PFSK-1 (cell line): ENCODE data around the gene MIB2.

Experiments
- FOXP2 ChIP-seq: optimal IDR thresholded peaks from 2 replicates; pipeline ENCODE3; 2011; ENCODE audit warnings: borderline replicate concordance, control low read depth, inconsistent platforms; ENCODE audit not compliant: insufficient read depth; ENCODE audit errors: extremely low read length, extremely low read depth
- POLR2AphosphoS5 ChIP-seq: IDR thresholded peaks from 2 replicates; pipeline ENCODE4 v1.6.1; 2012; ENCODE audit warnings: low read depth, mild to moderate bottlenecking, control low read depth, low read length, moderate library complexity
- SIN3A ChIP-seq: IDR thresholded peaks from 2 replicates; pipeline ENCODE4 v1.6.1; 2012; ENCODE audit warnings: mild to moderate bottlenecking, low read length, moderate library complexity, borderline replicate concordance; ENCODE audit not compliant: insufficient read depth
- TAF1 ChIP-seq: IDR thresholded peaks from 2 replicates; pipeline ENCODE4 v1.6.1; 2012; ENCODE audit warnings: low read length, control low read depth, borderline replicate concordance; ENCODE audit not compliant: insufficient read depth
- TF ChIP-seq, protein P1 (sequence below), 2 experiments: IDR thresholded peaks; 2 replicates each; pipeline versions ENCODE4 v1.6.1 to v1.8.0; 2011 to 2012; ENCODE audit warnings: low read depth in 2 of 2, low read length in 2 of 2, control low read depth in 1 of 2, inconsistent platforms in 1 of 2, mild to moderate bottlenecking in 1 of 2, moderate library complexity in 1 of 2; ENCODE audit not compliant: insufficient read depth in 1 of 2

MIB2 gene

DNA sequence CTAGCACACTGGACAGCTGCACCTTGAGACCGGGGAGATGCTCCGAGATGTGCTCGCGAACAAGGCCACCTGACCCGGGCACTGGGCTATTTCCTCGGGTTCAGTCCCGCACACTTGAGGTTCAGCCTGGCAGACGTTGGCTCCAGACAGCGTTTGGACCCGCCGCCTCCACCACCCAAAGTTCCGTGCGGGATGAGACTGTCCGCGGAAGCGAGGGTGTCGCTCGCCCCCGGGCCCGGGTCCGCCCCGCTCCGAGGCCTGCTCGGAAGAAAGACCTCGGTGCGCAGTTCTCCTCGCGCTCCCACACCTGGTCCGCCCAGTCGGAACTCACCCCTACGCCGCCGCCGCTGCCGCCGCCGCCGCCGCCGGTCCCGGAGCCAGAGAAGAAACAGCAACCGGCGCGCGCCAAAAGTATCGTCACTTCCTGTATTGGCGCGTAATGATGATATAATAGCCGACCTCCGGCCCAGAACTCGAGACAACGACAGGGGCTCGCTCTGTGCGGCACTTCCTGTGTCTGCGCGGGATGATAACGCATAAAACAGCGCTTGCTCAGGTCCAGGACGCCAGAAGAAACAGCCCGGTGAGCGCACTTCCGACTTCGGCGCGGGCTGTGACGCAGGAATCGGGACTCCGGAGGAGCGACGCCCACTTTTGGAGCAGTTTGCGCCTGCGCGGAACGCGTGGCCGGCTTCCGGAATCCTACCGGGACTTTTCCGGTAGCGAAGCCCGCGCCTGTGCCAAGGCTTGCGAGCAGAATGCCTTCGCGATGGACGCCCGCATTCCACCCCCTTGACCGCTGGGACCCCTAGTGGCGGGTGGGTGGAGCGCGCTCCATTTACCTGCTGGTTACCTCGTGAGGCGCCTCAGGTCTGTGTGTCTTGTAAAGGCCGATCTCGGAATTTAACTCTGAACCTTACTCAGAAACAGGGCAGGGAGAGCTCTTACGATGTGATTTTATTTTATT lies 43.6 kb downstream of the MIB2 start, which contains the start of gene CDK11B:
TSS of gene CDK11B (minus strand) at position 422 of the 967 bp plus-strand sequence. CDS start 1,519 bp downstream, outside the sequence.
- peak; percentile 26; the same call in 1 of the 2 replicates for TF ChIP-seq POLR2AphosphoS5

DNA sequence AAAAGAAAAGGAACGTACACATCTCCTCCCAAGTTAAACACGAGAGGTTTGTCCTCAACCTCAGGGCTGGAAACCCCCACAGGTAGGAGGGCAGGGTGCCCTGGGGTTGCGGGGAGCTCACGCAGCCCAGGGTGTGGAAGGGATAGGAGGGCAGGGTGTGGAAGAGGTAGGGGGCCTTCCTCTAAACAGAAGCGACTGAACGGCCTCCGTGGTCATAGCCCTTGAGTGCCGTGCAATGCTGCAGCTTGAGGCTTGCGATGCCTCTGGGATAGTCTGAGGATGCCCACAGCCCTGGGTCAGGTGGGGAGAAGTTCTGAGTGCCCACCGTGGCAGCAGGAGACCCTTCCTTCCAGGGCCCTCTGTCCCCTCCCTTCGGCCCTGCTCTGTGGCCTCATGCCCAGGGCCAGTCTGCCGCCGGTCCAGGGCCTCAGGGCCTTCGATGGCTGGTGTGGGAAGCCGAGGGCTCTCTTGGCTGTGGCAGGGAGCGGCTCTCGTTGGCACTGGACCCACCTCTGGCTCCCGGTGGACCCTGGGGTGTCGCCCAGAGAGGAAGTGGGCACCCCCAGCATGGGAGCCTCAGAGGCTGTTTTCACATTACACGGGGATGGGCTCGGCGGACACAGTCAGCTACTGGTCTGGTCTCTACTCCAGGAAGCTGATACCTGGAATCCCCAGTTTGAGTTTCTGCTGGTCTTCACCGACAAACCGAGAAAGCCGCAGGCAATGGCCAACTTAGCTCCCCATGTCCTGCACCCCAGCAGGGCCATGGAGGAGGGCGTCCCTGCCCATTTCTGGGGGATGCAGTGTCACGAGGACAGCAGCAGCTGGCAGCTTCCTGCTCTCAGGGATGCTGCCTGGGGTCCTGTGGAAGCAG lies 49.9 kb downstream of the MIB2 start:
- TF ChIP-seq, protein P1, sequence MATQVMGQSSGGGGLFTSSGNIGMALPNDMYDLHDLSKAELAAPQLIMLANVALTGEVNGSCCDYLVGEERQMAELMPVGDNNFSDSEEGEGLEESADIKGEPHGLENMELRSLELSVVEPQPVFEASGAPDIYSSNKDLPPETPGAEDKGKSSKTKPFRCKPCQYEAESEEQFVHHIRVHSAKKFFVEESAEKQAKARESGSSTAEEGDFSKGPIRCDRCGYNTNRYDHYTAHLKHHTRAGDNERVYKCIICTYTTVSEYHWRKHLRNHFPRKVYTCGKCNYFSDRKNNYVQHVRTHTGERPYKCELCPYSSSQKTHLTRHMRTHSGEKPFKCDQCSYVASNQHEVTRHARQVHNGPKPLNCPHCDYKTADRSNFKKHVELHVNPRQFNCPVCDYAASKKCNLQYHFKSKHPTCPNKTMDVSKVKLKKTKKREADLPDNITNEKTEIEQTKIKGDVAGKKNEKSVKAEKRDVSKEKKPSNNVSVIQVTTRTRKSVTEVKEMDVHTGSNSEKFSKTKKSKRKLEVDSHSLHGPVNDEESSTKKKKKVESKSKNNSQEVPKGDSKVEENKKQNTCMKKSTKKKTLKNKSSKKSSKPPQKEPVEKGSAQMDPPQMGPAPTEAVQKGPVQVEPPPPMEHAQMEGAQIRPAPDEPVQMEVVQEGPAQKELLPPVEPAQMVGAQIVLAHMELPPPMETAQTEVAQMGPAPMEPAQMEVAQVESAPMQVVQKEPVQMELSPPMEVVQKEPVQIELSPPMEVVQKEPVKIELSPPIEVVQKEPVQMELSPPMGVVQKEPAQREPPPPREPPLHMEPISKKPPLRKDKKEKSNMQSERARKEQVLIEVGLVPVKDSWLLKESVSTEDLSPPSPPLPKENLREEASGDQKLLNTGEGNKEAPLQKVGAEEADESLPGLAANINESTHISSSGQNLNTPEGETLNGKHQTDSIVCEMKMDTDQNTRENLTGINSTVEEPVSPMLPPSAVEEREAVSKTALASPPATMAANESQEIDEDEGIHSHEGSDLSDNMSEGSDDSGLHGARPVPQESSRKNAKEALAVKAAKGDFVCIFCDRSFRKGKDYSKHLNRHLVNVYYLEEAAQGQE (IDR thresholded peaks at IDR 0.05; ENCODE audit: insufficient read depth in 1 of 2, low read depth in 2 of 2, low read length in 2 of 2), result no peak
- TF ChIP-seq FOXP2, result no peak
- TF ChIP-seq POLR2AphosphoS5, result no peak
- no peak for TF ChIP-seq SIN3A
- no peak for TF ChIP-seq TAF1

DNA sequence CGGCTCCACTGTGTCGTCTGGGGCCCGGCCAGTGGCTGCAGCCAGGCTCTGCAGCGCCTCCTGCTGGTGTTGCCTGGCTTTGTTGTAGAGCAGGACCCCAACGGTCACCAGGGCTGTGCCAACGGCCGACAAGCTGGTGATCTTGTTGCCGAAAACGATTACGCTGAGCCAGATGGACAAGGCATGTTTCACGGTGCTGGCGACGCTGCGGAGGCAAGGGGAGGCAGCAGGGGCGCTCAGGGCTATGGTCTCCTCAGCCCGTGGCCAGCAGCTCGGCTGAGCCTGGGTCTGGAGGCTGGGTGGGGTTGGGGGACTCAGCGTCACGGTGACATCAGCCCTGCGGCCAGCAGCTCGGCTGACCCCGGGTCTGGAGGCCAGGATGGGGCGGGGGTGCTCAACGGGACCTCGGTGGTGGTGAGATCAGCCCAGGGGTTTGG lies 50.5 kb downstream of the MIB2 start:
- TF ChIP-seq POLR2AphosphoS5 (no peak), SIN3A (no peak), TAF1 (no peak), FOXP2 (no peak)
- TF ChIP-seq, protein P1 (IDR thresholded peaks at IDR 0.05; ENCODE audit: insufficient read depth in 1 of 2, low read depth in 2 of 2, low read length in 2 of 2), result no peak

DNA sequence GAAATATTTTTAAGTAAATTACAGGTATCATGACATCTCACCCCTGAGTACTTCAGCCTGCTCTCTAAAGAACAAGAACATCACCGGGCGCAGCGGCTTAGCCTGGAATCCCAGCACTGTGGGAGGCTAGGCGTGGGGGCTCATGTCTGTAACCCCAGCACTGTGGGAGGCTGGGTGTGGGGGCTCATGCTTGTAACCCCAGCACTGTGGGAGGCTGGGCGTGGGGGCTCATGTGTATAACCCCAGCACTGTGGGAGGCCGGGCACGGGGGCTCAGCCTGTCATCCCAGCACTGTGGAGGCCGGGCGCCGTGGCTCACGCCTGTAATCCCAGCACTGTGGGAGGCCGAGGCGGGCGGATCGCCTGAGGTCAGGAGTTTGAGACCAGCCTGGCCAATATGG lies 51.2 kb downstream of the MIB2 start:
- TF ChIP-seq FOXP2 (no peak), SIN3A (no peak), POLR2AphosphoS5 (no peak), TAF1 (no peak)
- TF ChIP-seq, protein P1 (IDR thresholded peaks at IDR 0.05; ENCODE audit: insufficient read depth in 1 of 2, low read depth in 2 of 2, low read length in 2 of 2), result no peak
